Suprapubic skin (tissue), 4 donors: ENCODE data around the gene CCDC197. TPM values are rescaled to one million over a fixed set of nuclear protein-coding genes. Genes with fewer than 3 reads are reported as not detected.

ENCODE experiments used
- DNase-seq, 2 donors: peaks; one replicate each; pipeline ENCODE4 v3.0.0-alpha.2; 2019; ENCODE audit warnings: low spot score in 2 of 2
- H3K27ac ChIP-seq: fragments of 200-600 bp; sonication (generic); one replicate; pipeline ENCODE4 v1.5.1; 2019
- H3K27me3 ChIP-seq: fragments of 200-600 bp; sonication (generic); one replicate; pipeline ENCODE4 v1.5.1; 2019
- H3K36me3 ChIP-seq: fragments of 200-600 bp; sonication (generic); one replicate; pipeline ENCODE4 v1.5.1; 2019
- H3K4me1 ChIP-seq: fragments of 200-600 bp; sonication (generic); one replicate; pipeline ENCODE4 v1.5.1; 2019
- H3K4me3 ChIP-seq: fragments of 200-600 bp; sonication (generic); one replicate; pipeline ENCODE4 v1.5.1; 2019; ENCODE audit warnings: mild to moderate bottlenecking
- H3K9me3 ChIP-seq: fragments of 200-600 bp; sonication (generic); one replicate; pipeline ENCODE4 v1.5.1; 2019
- CTCF ChIP-seq, 2 donors: fragments of 200-600 bp in 1 of 2; fragments of 450-650 bp in 1 of 2; sonication (generic) in 1 of 2; IDR thresholded peaks; one replicate each; pipeline ENCODE4 v1.5.1; 2016 to 2019; ENCODE audit warnings: antibody characterized with exemption in 2 of 2, mild to moderate bottlenecking in 1 of 2, moderate library complexity in 1 of 2
- EP300 ChIP-seq: sonication (generic); formaldehyde crosslinking; IDR thresholded peaks from one replicate; pipeline ENCODE4 v1.6.1; 2017; ENCODE audit warnings: antibody characterized with exemption
- POLR2A ChIP-seq, 2 donors: fragments of 450-650 bp; IDR thresholded peaks; one replicate each; pipeline ENCODE4 v1.6.1; 2017; ENCODE audit warnings: antibody characterized with exemption in 2 of 2, mild to moderate bottlenecking in 2 of 2, moderate library complexity in 2 of 2
- POLR2AphosphoS5 ChIP-seq, 3 donors: sonication (generic); formaldehyde crosslinking; IDR thresholded peaks; one replicate each; pipeline ENCODE4 v1.6.1; 2017; ENCODE audit warnings: antibody characterized with exemption in 3 of 3
- WGBS: methylation state at CpG from one replicate; pipeline ENCODE4 v1.1.5; 2018; 5-methylcytosine and 5-hydroxymethylcytosine counted together
- total RNA-seq, 4 donors: library from RNA; depleted of rRNA; stranded (reverse); fragments of >200 nt; gene quantifications; one replicate each; pipeline ENCODE4 v1.1.0, GENCODE V29; 2016

CCDC197 gene
- total RNA-seq, 4 donors from 2014 or later, result not detected

GRCh38 chr14:94003397-94003796 lies 6.3 kb downstream of the CCDC197 start:
- Histone ChIP-seq H3K4me3 (no peak overlapping the region), H3K27ac (no peak overlapping the region), H3K27me3 (peaks cover 18% of the 10 kb centered on the region), H3K9me3 (no peaks in the 10 kb centered on the region), H3K36me3 (no peaks in the 10 kb centered on the region), H3K4me1 (peaks cover 12% of the 10 kb centered on the region)
- DNase-seq, result no peak
- no peak for TF ChIP-seq POLR2A (IDR thresholded peaks at IDR 0.05)
- TF ChIP-seq CTCF (IDR thresholded peaks at IDR 0.05), result no peak
- no peak for TF ChIP-seq POLR2AphosphoS5 (IDR thresholded peaks at IDR 0.05)
- TF ChIP-seq EP300, result no peak
- WGBS, result 59% methylated on average over 2 of the region's 4 CpGs

GRCh38 chr14:94004015-94004414 lies 6.9 kb downstream of the CCDC197 start:
- TF ChIP-seq POLR2AphosphoS5 (IDR thresholded peaks at IDR 0.05) (no peak), EP300 (no peak), POLR2A (IDR thresholded peaks at IDR 0.05) (no peak), CTCF (IDR thresholded peaks at IDR 0.05) (no peak)
- Histone ChIP-seq H3K4me1 (peaks cover 12% of the 10 kb centered on the region), H3K27ac (no peak overlapping the region), H3K27me3 (peaks cover 21% of the 10 kb centered on the region), H3K4me3 (no peak overlapping the region), H3K36me3 (no peaks in the 10 kb centered on the region), H3K9me3 (no peaks in the 10 kb centered on the region)
- DNase-seq, result no peak
- WGBS, result 100% methylated on average over 1 of the region's 8 CpGs

GRCh38 chr14:94005324-94006073 lies 8.4 kb downstream of the CCDC197 start:
- 46% methylated on average over 14 of the region's 14 CpGs for WGBS
- H3K27ac ChIP-seq, result no peak overlapping the region
- H3K4me1 ChIP-seq, result peaks cover 12% of the 10 kb centered on the region
- no peak overlapping the region for H3K4me3 ChIP-seq
- no peak for DNase-seq
- peaks cover 21% of the 10 kb centered on the region for H3K27me3 ChIP-seq
- H3K36me3 ChIP-seq, result no peaks in the 10 kb centered on the region
- TF ChIP-seq POLR2AphosphoS5 (IDR thresholded peaks at IDR 0.05) (no peak), POLR2A (IDR thresholded peaks at IDR 0.05) (no peak), EP300 (no peak), CTCF (IDR thresholded peaks at IDR 0.05) (peak in 1 of 2 donors; percentile 20)
- H3K9me3 ChIP-seq, result no peaks in the 10 kb centered on the region

DNA sequence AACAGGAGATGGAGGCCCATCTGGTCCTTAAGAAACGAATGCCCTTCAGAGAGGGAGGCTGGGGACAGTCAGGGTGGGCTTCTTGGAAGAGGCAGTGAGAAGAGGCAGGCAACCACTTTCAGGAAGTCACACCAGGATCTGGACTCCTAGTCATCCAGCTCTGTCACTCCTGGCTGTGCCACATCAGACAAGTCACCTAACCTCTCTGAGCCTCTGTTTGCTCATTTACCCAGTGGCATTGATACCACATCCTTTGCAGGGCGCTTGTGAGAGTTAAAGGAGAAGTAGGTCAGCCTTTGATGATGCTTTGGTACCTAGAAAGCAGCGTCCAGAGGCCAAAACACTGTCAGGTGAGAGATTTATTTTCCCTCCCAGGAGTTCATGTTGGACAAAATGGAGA lies 11.1 kb downstream of the CCDC197 start:
- no peaks in the 10 kb centered on the region for H3K4me1 ChIP-seq
- TF ChIP-seq POLR2A (IDR thresholded peaks at IDR 0.05) (no peak), POLR2AphosphoS5 (IDR thresholded peaks at IDR 0.05) (no peak), CTCF (IDR thresholded peaks at IDR 0.05) (no peak), EP300 (no peak)
- peaks cover 11% of the 10 kb centered on the region for H3K27me3 ChIP-seq
- no peaks in the 10 kb centered on the region for H3K9me3 ChIP-seq
- H3K4me3 ChIP-seq, result no peak overlapping the region
- DNase-seq, result no peak
- 77% methylated on average over 3 of the region's 3 CpGs for WGBS
- no peak overlapping the region for H3K27ac ChIP-seq
- H3K36me3 ChIP-seq, result no peaks in the 10 kb centered on the region

DNA sequence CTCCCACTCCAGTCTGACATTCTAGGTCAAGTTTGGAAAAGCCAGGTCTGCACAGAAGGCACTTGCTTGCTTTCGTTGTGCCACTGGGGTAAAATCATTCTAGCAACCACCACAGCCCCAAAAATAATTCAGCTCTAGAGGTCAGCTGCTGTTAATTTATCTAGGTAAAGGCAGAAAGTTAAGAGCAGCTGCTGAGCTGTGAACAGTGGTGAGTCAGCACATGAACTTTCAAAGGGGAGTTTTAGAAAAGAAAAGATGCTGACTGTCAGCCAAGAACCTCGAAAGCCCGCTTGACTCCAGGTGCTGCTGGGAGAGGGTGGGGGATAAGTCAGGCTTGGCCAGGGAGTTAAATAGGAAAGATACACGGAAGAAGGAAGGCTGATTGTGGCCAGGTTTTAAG lies 12.7 kb downstream of the CCDC197 start:
- H3K36me3 ChIP-seq, result no peaks in the 10 kb centered on the region
- no peak for DNase-seq
- TF ChIP-seq POLR2A (IDR thresholded peaks at IDR 0.05), result no peak
- TF ChIP-seq POLR2AphosphoS5 (IDR thresholded peaks at IDR 0.05), result no peak
- TF ChIP-seq CTCF (IDR thresholded peaks at IDR 0.05), result no peak
- no peaks in the 10 kb centered on the region for H3K9me3 ChIP-seq
- H3K4me3 ChIP-seq, result no peak overlapping the region
- no peak overlapping the region for H3K27ac ChIP-seq
- no peaks in the 10 kb centered on the region for H3K4me1 ChIP-seq
- peaks cover 9% of the 10 kb centered on the region for H3K27me3 ChIP-seq
- WGBS, result 18% methylated on average over 4 of the region's 4 CpGs
